H1 (cell line): ENCODE results near the gene PRUNE1. TPM values are rescaled to one million over a fixed set of nuclear protein-coding genes. Genes with fewer than 3 reads are reported as not detected.

Experiments used
- CTCF ChIA-PET: fragments of 300-600 bp; sonication (Branson Sonifier 250); formaldehyde crosslinking; loops from one replicate; lab custom pipeline; 2021; ENCODE audit not compliant: partially characterized antibody; lab: Charles Lee
- POLR2A ChIA-PET: fragments of 300-600 bp; sonication (Branson Sonifier 250); formaldehyde crosslinking; loops from one replicate; lab custom pipeline; 2021; ENCODE audit warnings: inconsistent platforms; ENCODE audit not compliant: partially characterized antibody; lab: Charles Lee
- DNase-seq, 2 experiments: peaks; one replicate each; pipeline versions ENCODE4 v3.0.0 to v3.0.0-alpha.2; 2010 to 2022; ENCODE audit warnings: low spot score in 2 of 2, low read depth in 1 of 2, mixed read lengths in 1 of 2
- FAIRE-seq: peaks from 2 replicates; lab custom pipeline; 2011; peaks lifted over from hg19 to GRCh38; lab: Jason Lieb, UNC
- H2AFZ ChIP-seq: 2 replicates; pipeline ENCODE4 v1.8.1; 2012; ENCODE audit warnings: low read length, inconsistent platforms
- H2AK5ac ChIP-seq: 2 replicates; pipeline ENCODE4 v1.6.1; 2013; ENCODE audit warnings: low read depth, low read length
- H2BK120ac ChIP-seq: replicated peaks from 2 replicates; pipeline ENCODE3; 2013; ENCODE audit warnings: low read depth, low read length, inconsistent platforms
- H2BK12ac ChIP-seq: 2 replicates; pipeline ENCODE4 v1.6.1; 2013; ENCODE audit warnings: low read depth, low read length
- H2BK15ac ChIP-seq: 2 replicates; pipeline ENCODE4 v1.6.1; 2013; ENCODE audit warnings: low read length
- H2BK20ac ChIP-seq: 2 replicates; pipeline ENCODE4 v1.6.1; 2013; ENCODE audit warnings: low read length
- H2BK5ac ChIP-seq: 2 replicates; pipeline ENCODE4 v1.6.1; 2013; ENCODE audit warnings: low read depth, low read length
- H3K14ac ChIP-seq: 2 replicates; pipeline ENCODE4 v1.6.1; 2013; ENCODE audit warnings: inconsistent platforms; ENCODE audit not compliant: insufficient read length
- H3K18ac ChIP-seq: 2 replicates; pipeline ENCODE4 v1.6.1; 2013; ENCODE audit warnings: low read length; ENCODE audit errors: extremely low read depth
- H3K23ac ChIP-seq: 2 replicates; pipeline ENCODE4 v1.6.1; 2013; ENCODE audit warnings: inconsistent platforms; ENCODE audit not compliant: insufficient read length
- H3K23me2 ChIP-seq: 2 replicates; pipeline ENCODE4 v1.6.1; 2013; ENCODE audit warnings: low read depth, low read length
- H3K27ac ChIP-seq: 2 replicates; pipeline ENCODE4 v1.6.1; 2011; ENCODE audit warnings: low read depth, low read length, inconsistent platforms
- H3K27me3 ChIP-seq, 4 experiments: replicated peaks in 1 of 4; 1 replicate in 1 of 4; 2 replicates in 3 of 4; pipeline versions ENCODE4 v1.6.1 to v1.8.1; 2011 to 2013; ENCODE audit warnings: low read length in 3 of 4, mild to moderate bottlenecking in 3 of 4, inconsistent platforms in 2 of 4, mixed read lengths in 2 of 4, moderate library complexity in 1 of 4; ENCODE audit not compliant: control insufficient read depth in 3 of 4, insufficient read depth in 3 of 4; ENCODE audit errors: extremely low read depth in 1 of 4
- H3K36me3 ChIP-seq, 4 experiments: 2 replicates each; pipeline versions ENCODE4 v1.6.1 to v1.8.1; 2011 to 2013; ENCODE audit warnings: mild to moderate bottlenecking in 4 of 4, low read length in 3 of 4, moderate library complexity in 2 of 4, control low read depth in 1 of 4, inconsistent platforms in 1 of 4; ENCODE audit not compliant: insufficient read depth in 4 of 4, control insufficient read depth in 2 of 4
- H3K4ac ChIP-seq: replicated peaks from 2 replicates; pipeline ENCODE3; 2013; ENCODE audit warnings: low read length, low read depth, mixed read lengths, inconsistent platforms; ENCODE audit not compliant: insufficient read length
- H3K4me1 ChIP-seq, 4 experiments: replicated peaks in 1 of 4; 1 replicate in 1 of 4; 2 replicates in 3 of 4; pipeline versions ENCODE4 v1.6.1 to v1.8.1; 2011 to 2013; ENCODE audit warnings: low read length in 3 of 4, inconsistent platforms in 2 of 4, mixed read lengths in 1 of 4; ENCODE audit not compliant: insufficient read depth in 4 of 4, control insufficient read depth in 3 of 4
- H3K4me2 ChIP-seq, 2 experiments: 2 replicates each; pipeline versions ENCODE4 v1.6.1 to v1.8.1; 2011 to 2013; ENCODE audit warnings: low read depth in 2 of 2, low read length in 2 of 2, control low read depth in 1 of 2, inconsistent platforms in 1 of 2, mild to moderate bottlenecking in 1 of 2; ENCODE audit not compliant: insufficient read depth in 1 of 2
- H3K4me3 ChIP-seq, 4 experiments: fragments of 200-600, 300-600 bp in 1 of 4; sonication (generic), shearing (Covaris generic), sonication (Bioruptor Twin) in 1 of 4; 2 replicates each; pipeline versions ENCODE4 v1.5.1 to v1.8.1; 2011 to 2016; ENCODE audit warnings: low read length in 4 of 4, low read depth in 3 of 4, control low read depth in 2 of 4, inconsistent platforms in 2 of 4, mild to moderate bottlenecking in 2 of 4, mixed read lengths in 1 of 4, moderate library complexity in 1 of 4; ENCODE audit not compliant: insufficient read depth in 2 of 4; ENCODE audit errors: extremely low read depth in 1 of 4
- H3K56ac ChIP-seq: replicated peaks from 2 replicates; pipeline ENCODE3; 2013; ENCODE audit warnings: low read depth, mild to moderate bottlenecking, mixed read lengths, low read length, inconsistent platforms; ENCODE audit not compliant: insufficient read length
- H3K79me1 ChIP-seq: 2 replicates; pipeline ENCODE4 v1.6.1; 2013; ENCODE audit warnings: low read depth, low read length, control low read depth
- H3K79me2 ChIP-seq, 2 experiments: 2 replicates each; pipeline versions ENCODE4 v1.6.1 to v1.8.1; 2012 to 2013; ENCODE audit warnings: low read length in 2 of 2, mild to moderate bottlenecking in 2 of 2, inconsistent platforms in 1 of 2; ENCODE audit not compliant: insufficient read depth in 2 of 2, control insufficient read depth in 1 of 2
- H3K9ac ChIP-seq, 4 experiments: replicated peaks in 1 of 4; 1 replicate in 1 of 4; 2 replicates in 3 of 4; pipeline versions ENCODE4 v1.6.1 to v1.8.1; 2011 to 2013; ENCODE audit warnings: low read depth in 3 of 4, low read length in 3 of 4, control low read depth in 2 of 4, mild to moderate bottlenecking in 2 of 4, moderate library complexity in 2 of 4, inconsistent platforms in 1 of 4; ENCODE audit errors: extremely low read depth in 1 of 4
- H3K9me3 ChIP-seq, 2 experiments: 2 replicates each; pipeline versions ENCODE4 v1.6.1 to v1.8.1; 2012 to 2013; ENCODE audit warnings: mild to moderate bottlenecking in 2 of 2, moderate library complexity in 2 of 2, control low read depth in 1 of 2, inconsistent platforms in 1 of 2, low read depth in 1 of 2, low read length in 1 of 2, mixed read lengths in 1 of 2; ENCODE audit not compliant: insufficient read depth in 2 of 2
- H4K20me1 ChIP-seq, 2 experiments: replicated peaks in 1 of 2; 2 replicates each; pipeline versions ENCODE3 to v1.8.1; 2011 to 2013; ENCODE audit warnings: inconsistent platforms in 2 of 2, low read length in 2 of 2, mild to moderate bottlenecking in 1 of 2; ENCODE audit not compliant: insufficient read depth in 2 of 2, control insufficient read depth in 1 of 2
- H4K5ac ChIP-seq: 2 replicates; pipeline ENCODE4 v1.6.1; 2013; ENCODE audit warnings: low read length, low read depth, mixed read lengths, inconsistent platforms; ENCODE audit not compliant: insufficient read length
- H4K8ac ChIP-seq: 2 replicates; pipeline ENCODE4 v1.8.0; 2013; ENCODE audit warnings: mild to moderate bottlenecking, moderate library complexity, low read length, inconsistent platforms; ENCODE audit not compliant: insufficient read depth; ENCODE audit errors: extremely low read depth
- H4K91ac ChIP-seq: replicated peaks from 2 replicates; pipeline ENCODE3; 2013; ENCODE audit warnings: low read length, mixed read lengths, inconsistent platforms; ENCODE audit not compliant: insufficient read length
- BCL11A ChIP-seq, 2 experiments: IDR thresholded peaks; one replicate each; pipeline ENCODE4 v1.6.1; 2011; ENCODE audit warnings: low read depth in 2 of 2, low read length in 2 of 2, mild to moderate bottlenecking in 2 of 2
- BRCA1 ChIP-seq: IDR thresholded peaks from 2 replicates; pipeline ENCODE4 v1.6.1; 2012; ENCODE audit warnings: low read depth, low read length, improper control_type of control experiment
- CHD2 ChIP-seq: IDR thresholded peaks from 2 replicates; pipeline ENCODE4 v1.6.1; 2012; ENCODE audit warnings: low read length, improper control_type of control experiment
- FOSL1 ChIP-seq: IDR thresholded peaks from 2 replicates; pipeline ENCODE4 v1.6.1; 2011; ENCODE audit warnings: mild to moderate bottlenecking, low read depth, low read length, moderate library complexity; ENCODE audit not compliant: insufficient read depth
- KDM4A ChIP-seq: IDR thresholded peaks from one replicate; pipeline ENCODE4 v1.7.1; 2012; ENCODE audit warnings: low read depth, mild to moderate bottlenecking, moderate library complexity, low read length, inconsistent platforms; ENCODE audit not compliant: severe bottlenecking
- MAFK ChIP-seq: IDR thresholded peaks from 2 replicates; pipeline ENCODE4 v1.6.1; 2012; ENCODE audit warnings: low read depth, mild to moderate bottlenecking, improper control_type of control experiment, low read length
- PHF8 ChIP-seq: fragments of 200-600 bp; sonication (generic); conservative IDR thresholded peaks from 2 replicates; pipeline ENCODE4 v1.7.1; 2012; ENCODE audit warnings: low read depth, mild to moderate bottlenecking, inconsistent platforms, low read length, moderate library complexity
- SAP30 ChIP-seq: fragments of 300-600 bp; sonication (generic); IDR thresholded peaks from 2 replicates; pipeline ENCODE4 v1.7.1; 2012; ENCODE audit warnings: low read length, moderate library complexity, mild to moderate bottlenecking, inconsistent platforms; ENCODE audit not compliant: insufficient read depth, insufficient replicate concordance
- TAF7 ChIP-seq: optimal IDR thresholded peaks from 2 replicates; pipeline ENCODE3; 2011; ENCODE audit warnings: low read depth, mild to moderate bottlenecking, inconsistent platforms, low read length, moderate library complexity, borderline replicate concordance
- TCF12 ChIP-seq: IDR thresholded peaks from 2 replicates; pipeline ENCODE4 v1.6.1; 2011; ENCODE audit warnings: low read depth, mild to moderate bottlenecking, low read length
- WGBS, 2 experiments: shearing (Covaris generic) in 1 of 2; methylation state at CpG; one replicate each; pipeline versions ENCODE4 v1.1.6 to v1.1.7; 2013 to 2015; ENCODE audit warnings: low lambda C conversion rate in 2 of 2, mixed read lengths in 2 of 2, inconsistent platforms in 1 of 2, low coverage in 1 of 2, missing lambda C conversion rate in 1 of 2; ENCODE audit not compliant: insufficient replicate concordance in 2 of 2, insufficient coverage in 1 of 2, insufficient read length in 1 of 2; ENCODE audit errors: extremely low coverage in 1 of 2, missing lambda C conversion rate in 1 of 2; 5-methylcytosine and 5-hydroxymethylcytosine counted together
- polyA plus RNA-seq, 7 experiments: library from polyadenylated mRNA; depleted of rRNA in 3 of 7; stranded (reverse) in 5 of 7; unstranded in 2 of 7; fragments of >200 nt in 5 of 7; fragments of 200-250 nt in 2 of 7; gene quantifications; 1 replicate in 5 of 7; 2 replicates in 1 of 7; 4 replicates in 1 of 7; pipeline versions ENCODE4 v1.2.1 to v1.2.3, GENCODE V29; 2011 to 2013; ENCODE audit warnings: missing spikeins in 2 of 7, mixed read lengths in 2 of 7
- total RNA-seq: library from RNA; stranded (reverse); fragmentation: NEBNext Ultra II Directional; extraction: Animal tissue kit (Norgen Biotek cat#: 25700); gene quantifications from 2 replicates; pipeline ENCODE4 v1.2.1, GENCODE V29; 2021
- TF ChIP-seq, protein P1 (sequence below): IDR thresholded peaks from 2 replicates; pipeline ENCODE4 v1.6.1; 2012; ENCODE audit warnings: inconsistent platforms

PRUNE1 gene
- total and polyA plus RNA-seq, 2 of the 8 experiments (the other 6 are each of a cell fraction or from before 2014, with no cell fraction given) = 32.8 to 54.2 TPM

GRCh38 chr1:151043163-151043562 is 34.9 kb downstream of the PRUNE1 start:
- no peaks in the 10 kb centered on the region for H4K20me1 ChIP-seq
- H3K4ac ChIP-seq = no peak overlapping the region
- H3K23me2 ChIP-seq = peaks cover 6% of the 10 kb centered on the region; the same call in 1 of the 2 replicates
- H3K4me3 ChIP-seq = no peak overlapping the region
- peaks cover 0 to 4% (median 0%) of the 10 kb centered on the region in 4 experiments; a peak in 1 of 8 replicates for H3K36me3 ChIP-seq
- H4K5ac ChIP-seq = no peak overlapping the region
- no peak overlapping the region for H2BK5ac ChIP-seq
- ChIA-PET CTCF (interaction anchor here (0.8 to 9.6 kb wide), 12 partner anchors 9 to 133 kb away, joined by 3 to 95 read pairs (median 3); partner anchors contain the start of genes CDC42SE1, MLLT11 and TMOD4), POLR2A (interaction anchor here (0.8 to 1.2 kb wide), 5 partner anchors 12 to 252 kb away, joined by 3 to 4 read pairs (median 3); partner anchors contain the start of gene MLLT11)
- no peak for TF ChIP-seq SAP30
- TF ChIP-seq, protein P1, sequence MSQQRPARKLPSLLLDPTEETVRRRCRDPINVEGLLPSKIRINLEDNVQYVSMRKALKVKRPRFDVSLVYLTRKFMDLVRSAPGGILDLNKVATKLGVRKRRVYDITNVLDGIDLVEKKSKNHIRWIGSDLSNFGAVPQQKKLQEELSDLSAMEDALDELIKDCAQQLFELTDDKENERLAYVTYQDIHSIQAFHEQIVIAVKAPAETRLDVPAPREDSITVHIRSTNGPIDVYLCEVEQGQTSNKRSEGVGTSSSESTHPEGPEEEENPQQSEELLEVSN = no peak
- no peak for TF ChIP-seq TAF7
- no peak for TF ChIP-seq BCL11A (IDR thresholded peaks at IDR 0.05; ENCODE audit: low read depth in 2 of 2, low read length in 2 of 2)
- TF ChIP-seq PHF8 = no peak
- no peak for TF ChIP-seq CHD2
- no peak for TF ChIP-seq FOSL1
- no peak for TF ChIP-seq KDM4A
- no peak for TF ChIP-seq MAFK
- TF ChIP-seq BRCA1 = no peak
- TF ChIP-seq TCF12 = no peak
- no peak overlapping the region for H4K8ac ChIP-seq
- H4K91ac ChIP-seq = no peak overlapping the region
- no peaks in the 10 kb centered on the region; a peak in 1 of 4 replicates for H3K9me3 ChIP-seq
- H3K4me1 ChIP-seq = peaks cover 0 to 4% (median 2%) of the 10 kb centered on the region in 4 experiments; a peak in 4 of 7 replicates
- no peak overlapping the region for H3K56ac ChIP-seq
- no peak overlapping the region for H3K4me2 ChIP-seq
- H3K27ac ChIP-seq = no peak overlapping the region
- H3K79me1 ChIP-seq = no peaks in the 10 kb centered on the region
- no peak for FAIRE-seq
- no peaks in the 10 kb centered on the region for H3K27me3 ChIP-seq
- no peak overlapping the region for H3K9ac ChIP-seq
- H2BK20ac ChIP-seq = no peak overlapping the region
- no peak overlapping the region for H2BK15ac ChIP-seq
- no peak overlapping the region for H2AFZ ChIP-seq
- H3K14ac ChIP-seq = no peak overlapping the region
- H3K79me2 ChIP-seq = no peaks in the 10 kb centered on the region
- no peak overlapping the region for H2BK12ac ChIP-seq
- DNase-seq = no peak
- H2AK5ac ChIP-seq = no peak overlapping the region
- H3K18ac ChIP-seq = no peak overlapping the region
- no peak overlapping the region for H2BK120ac ChIP-seq
- 95% methylated on average over 1 of the region's 1 CpG; no CpG with 5 or more reads in 1 of the 2 experiments for WGBS, 2 experiments
- H3K23ac ChIP-seq = no peak overlapping the region
